ENCODE results near the gene LRRC43. TPM values are rescaled to one million over a fixed set of nuclear protein-coding genes. Genes with fewer than 3 reads are reported as not detected.

Gene LRRC43
- total RNA-seq, 1 experiment from 2014 or later = 0.22 TPM

GRCh38 chr12:122226366-122227125 is 43.6 kb downstream of the LRRC43 start (continued):
- peak; percentile 96; the same call in 1 of the 2 replicates for TF ChIP-seq KAT7 (CRISPR knock-in tag; IDR thresholded peaks at IDR 0.05; ENCODE audit: borderline replicate concordance)
- peak; percentile 92 for TF ChIP-seq NR1H2 (CRISPR knock-in tag; IDR thresholded peaks at IDR 0.05)
- TF ChIP-seq, protein P1, sequence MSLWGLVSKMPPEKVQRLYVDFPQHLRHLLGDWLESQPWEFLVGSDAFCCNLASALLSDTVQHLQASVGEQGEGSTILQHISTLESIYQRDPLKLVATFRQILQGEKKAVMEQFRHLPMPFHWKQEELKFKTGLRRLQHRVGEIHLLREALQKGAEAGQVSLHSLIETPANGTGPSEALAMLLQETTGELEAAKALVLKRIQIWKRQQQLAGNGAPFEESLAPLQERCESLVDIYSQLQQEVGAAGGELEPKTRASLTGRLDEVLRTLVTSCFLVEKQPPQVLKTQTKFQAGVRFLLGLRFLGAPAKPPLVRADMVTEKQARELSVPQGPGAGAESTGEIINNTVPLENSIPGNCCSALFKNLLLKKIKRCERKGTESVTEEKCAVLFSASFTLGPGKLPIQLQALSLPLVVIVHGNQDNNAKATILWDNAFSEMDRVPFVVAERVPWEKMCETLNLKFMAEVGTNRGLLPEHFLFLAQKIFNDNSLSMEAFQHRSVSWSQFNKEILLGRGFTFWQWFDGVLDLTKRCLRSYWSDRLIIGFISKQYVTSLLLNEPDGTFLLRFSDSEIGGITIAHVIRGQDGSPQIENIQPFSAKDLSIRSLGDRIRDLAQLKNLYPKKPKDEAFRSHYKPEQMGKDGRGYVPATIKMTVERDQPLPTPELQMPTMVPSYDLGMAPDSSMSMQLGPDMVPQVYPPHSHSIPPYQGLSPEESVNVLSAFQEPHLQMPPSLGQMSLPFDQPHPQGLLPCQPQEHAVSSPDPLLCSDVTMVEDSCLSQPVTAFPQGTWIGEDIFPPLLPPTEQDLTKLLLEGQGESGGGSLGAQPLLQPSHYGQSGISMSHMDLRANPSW (CRISPR knock-in tag; conservative IDR thresholded peaks at IDR 0.05; ENCODE audit: low read depth) = no peak
- peak; percentile 96 for TF ChIP-seq TEAD1 (CRISPR knock-in tag; IDR thresholded peaks at IDR 0.05)
- TF ChIP-seq EMX1 (CRISPR knock-in tag; IDR thresholded peaks at IDR 0.05) = no peak
- TF ChIP-seq, protein P2, sequence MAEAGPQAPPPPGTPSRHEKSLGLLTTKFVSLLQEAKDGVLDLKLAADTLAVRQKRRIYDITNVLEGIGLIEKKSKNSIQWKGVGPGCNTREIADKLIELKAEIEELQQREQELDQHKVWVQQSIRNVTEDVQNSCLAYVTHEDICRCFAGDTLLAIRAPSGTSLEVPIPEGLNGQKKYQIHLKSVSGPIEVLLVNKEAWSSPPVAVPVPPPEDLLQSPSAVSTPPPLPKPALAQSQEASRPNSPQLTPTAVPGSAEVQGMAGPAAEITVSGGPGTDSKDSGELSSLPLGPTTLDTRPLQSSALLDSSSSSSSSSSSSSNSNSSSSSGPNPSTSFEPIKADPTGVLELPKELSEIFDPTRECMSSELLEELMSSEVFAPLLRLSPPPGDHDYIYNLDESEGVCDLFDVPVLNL (CRISPR knock-in tag; IDR thresholded peaks at IDR 0.05; ENCODE audit: borderline replicate concordance, low read depth) = peak; percentile 87
- TF ChIP-seq ZNF138 (CRISPR knock-in tag; conservative IDR thresholded peaks at IDR 0.05) = 0 out of 2 replicates have a peak, but pooled peaks have one; percentile 75
- no peak for TF ChIP-seq PRRX2 (CRISPR knock-in tag; IDR thresholded peaks at IDR 0.05)
- no peak for TF ChIP-seq GTF2I (CRISPR knock-in tag; conservative IDR thresholded peaks at IDR 0.05)
- peak; percentile 97; the same call in 1 of the 2 replicates for TF ChIP-seq ESRRA (CRISPR knock-in tag; IDR thresholded peaks at IDR 0.05; ENCODE audit: borderline replicate concordance)
- peak; percentile 81; the same call in 1 of the 2 replicates for TF ChIP-seq ZBTB21 (CRISPR knock-in tag; IDR thresholded peaks at IDR 0.05; ENCODE audit: borderline replicate concordance)
- TF ChIP-seq, protein P3, sequence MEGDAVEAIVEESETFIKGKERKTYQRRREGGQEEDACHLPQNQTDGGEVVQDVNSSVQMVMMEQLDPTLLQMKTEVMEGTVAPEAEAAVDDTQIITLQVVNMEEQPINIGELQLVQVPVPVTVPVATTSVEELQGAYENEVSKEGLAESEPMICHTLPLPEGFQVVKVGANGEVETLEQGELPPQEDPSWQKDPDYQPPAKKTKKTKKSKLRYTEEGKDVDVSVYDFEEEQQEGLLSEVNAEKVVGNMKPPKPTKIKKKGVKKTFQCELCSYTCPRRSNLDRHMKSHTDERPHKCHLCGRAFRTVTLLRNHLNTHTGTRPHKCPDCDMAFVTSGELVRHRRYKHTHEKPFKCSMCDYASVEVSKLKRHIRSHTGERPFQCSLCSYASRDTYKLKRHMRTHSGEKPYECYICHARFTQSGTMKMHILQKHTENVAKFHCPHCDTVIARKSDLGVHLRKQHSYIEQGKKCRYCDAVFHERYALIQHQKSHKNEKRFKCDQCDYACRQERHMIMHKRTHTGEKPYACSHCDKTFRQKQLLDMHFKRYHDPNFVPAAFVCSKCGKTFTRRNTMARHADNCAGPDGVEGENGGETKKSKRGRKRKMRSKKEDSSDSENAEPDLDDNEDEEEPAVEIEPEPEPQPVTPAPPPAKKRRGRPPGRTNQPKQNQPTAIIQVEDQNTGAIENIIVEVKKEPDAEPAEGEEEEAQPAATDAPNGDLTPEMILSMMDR (IDR thresholded peaks at IDR 0.05) = no peak
- no peak for TF ChIP-seq GRHL2 (CRISPR knock-in tag; IDR thresholded peaks at IDR 0.05; ENCODE audit: insufficient replicate concordance, severe bottlenecking)
- TF ChIP-seq, protein P4, sequence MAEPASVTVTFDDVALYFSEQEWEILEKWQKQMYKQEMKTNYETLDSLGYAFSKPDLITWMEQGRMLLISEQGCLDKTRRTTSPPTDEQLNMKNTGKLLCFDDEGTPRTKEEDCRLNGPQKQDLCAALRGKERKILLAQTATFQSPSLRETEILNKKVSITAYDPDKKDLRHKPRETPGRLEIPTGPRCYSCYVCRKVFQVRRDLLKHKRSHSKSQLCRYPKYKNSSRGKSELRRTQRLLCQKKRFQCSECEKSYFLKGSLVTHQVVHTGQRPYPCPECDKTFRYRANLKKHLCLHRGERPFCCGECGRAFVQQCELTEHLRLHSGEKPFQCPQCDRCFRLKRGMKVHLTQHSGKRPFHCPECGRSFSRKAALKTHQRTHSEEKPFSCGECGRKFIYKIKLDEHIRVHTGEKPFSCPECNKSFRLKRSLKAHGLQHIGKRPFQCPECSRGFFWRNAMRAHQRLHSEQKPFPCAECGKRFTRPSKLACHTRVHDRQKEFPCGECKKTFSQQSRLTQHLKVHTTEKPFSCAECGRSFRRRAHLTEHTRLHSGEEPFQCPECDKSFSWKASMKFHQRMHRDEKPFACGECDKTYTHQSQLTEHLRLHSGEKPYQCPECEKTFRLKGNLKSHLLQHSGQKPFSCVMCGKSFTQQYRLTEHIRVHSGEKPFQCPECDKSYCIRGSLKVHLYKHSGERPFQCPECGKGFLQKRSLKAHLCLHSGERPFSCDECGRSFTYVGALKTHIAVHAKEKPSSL (CRISPR knock-in tag; conservative IDR thresholded peaks at IDR 0.05) = no peak
- TF ChIP-seq NFATC4 (CRISPR knock-in tag; IDR thresholded peaks at IDR 0.05) = no peak
- TF ChIP-seq E2F5 (CRISPR knock-in tag; IDR thresholded peaks at IDR 0.05) = peak; percentile 91; the same call in 1 of the 2 replicates
- TF ChIP-seq RORB (CRISPR knock-in tag; IDR thresholded peaks at IDR 0.05) = no peak
- TF ChIP-seq ZMAT4 (CRISPR knock-in tag; IDR thresholded peaks at IDR 0.05) = no peak
- TF ChIP-seq JAZF1 (CRISPR knock-in tag; IDR thresholded peaks at IDR 0.05) = no peak
- TF ChIP-seq ZNF396 (CRISPR knock-in tag; IDR thresholded peaks at IDR 0.05; ENCODE audit: borderline replicate concordance) = no peak
- TF ChIP-seq MYBL2 (CRISPR knock-in tag; IDR thresholded peaks at IDR 0.05) = peak; percentile 97
- TF ChIP-seq CBFB (CRISPR knock-in tag; IDR thresholded peaks at IDR 0.05; ENCODE audit: low read depth) = no peak
- 0 out of 2 replicates have a peak, but pooled peaks have one; percentile 74 for TF ChIP-seq IRF2 (CRISPR knock-in tag; IDR thresholded peaks at IDR 0.05; ENCODE audit: borderline replicate concordance, low read depth)
- TF ChIP-seq, protein P5, sequence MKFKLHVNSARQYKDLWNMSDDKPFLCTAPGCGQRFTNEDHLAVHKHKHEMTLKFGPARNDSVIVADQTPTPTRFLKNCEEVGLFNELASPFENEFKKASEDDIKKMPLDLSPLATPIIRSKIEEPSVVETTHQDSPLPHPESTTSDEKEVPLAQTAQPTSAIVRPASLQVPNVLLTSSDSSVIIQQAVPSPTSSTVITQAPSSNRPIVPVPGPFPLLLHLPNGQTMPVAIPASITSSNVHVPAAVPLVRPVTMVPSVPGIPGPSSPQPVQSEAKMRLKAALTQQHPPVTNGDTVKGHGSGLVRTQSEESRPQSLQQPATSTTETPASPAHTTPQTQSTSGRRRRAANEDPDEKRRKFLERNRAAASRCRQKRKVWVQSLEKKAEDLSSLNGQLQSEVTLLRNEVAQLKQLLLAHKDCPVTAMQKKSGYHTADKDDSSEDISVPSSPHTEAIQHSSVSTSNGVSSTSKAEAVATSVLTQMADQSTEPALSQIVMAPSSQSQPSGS (CRISPR knock-in tag; IDR thresholded peaks at IDR 0.05; ENCODE audit: borderline replicate concordance, low read depth) = peak; percentile 94
- TF ChIP-seq, protein P6, sequence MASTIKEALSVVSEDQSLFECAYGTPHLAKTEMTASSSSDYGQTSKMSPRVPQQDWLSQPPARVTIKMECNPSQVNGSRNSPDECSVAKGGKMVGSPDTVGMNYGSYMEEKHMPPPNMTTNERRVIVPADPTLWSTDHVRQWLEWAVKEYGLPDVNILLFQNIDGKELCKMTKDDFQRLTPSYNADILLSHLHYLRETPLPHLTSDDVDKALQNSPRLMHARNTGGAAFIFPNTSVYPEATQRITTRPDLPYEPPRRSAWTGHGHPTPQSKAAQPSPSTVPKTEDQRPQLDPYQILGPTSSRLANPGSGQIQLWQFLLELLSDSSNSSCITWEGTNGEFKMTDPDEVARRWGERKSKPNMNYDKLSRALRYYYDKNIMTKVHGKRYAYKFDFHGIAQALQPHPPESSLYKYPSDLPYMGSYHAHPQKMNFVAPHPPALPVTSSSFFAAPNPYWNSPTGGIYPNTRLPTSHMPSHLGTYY (CRISPR knock-in tag; IDR thresholded peaks at IDR 0.05) = no peak
- peak; percentile 85; the same call in 1 of the 2 replicates for TF ChIP-seq ELF4 (CRISPR knock-in tag; IDR thresholded peaks at IDR 0.05; ENCODE audit: low read depth)
